ENCODE data around the gene ITGAL.

ITGAL gene

DNA sequence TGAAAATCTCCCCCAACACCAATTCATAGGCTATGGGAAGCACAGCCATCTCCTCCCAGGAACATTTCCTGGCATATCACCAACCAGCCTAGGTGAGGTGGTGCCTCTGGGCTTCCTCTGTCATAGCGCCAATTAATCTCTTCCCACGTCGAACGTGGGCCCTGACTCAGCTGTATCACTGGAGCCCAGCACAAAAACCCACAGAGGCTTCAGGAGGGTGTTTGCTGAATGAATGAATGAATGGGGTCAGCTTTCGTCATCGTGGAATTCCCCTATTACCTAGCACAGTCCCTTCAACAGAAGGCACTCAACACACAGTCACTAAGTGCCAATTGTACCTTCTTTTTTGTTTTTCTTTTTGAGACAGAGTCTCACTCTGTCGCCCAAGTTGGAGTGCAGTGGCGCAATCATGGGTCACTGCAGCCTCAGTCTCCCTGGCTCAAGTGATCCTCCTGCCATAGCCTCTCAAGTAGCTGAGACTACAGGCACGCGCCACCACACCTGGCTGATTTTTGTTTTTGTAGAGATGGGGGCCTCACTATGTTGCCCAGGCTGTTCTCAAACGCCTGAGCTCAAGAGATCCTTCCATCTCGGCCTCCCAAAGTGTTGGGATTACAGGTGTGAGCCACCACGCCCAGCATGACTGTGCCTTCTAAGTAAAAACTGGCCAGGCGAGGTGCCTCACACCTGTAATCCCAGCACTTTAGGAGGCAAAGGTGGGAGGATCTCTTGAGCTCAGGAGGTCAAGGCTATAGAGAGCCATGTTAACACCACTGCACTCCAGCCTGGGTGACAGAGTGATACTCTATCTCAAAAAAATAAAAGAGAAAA is 94.8 kb downstream of the ITGAL start:
- DNase-seq (ENCODE audit: low read depth in 2 of 2), result peak in 1 of 2 donors; percentile 52

DNA sequence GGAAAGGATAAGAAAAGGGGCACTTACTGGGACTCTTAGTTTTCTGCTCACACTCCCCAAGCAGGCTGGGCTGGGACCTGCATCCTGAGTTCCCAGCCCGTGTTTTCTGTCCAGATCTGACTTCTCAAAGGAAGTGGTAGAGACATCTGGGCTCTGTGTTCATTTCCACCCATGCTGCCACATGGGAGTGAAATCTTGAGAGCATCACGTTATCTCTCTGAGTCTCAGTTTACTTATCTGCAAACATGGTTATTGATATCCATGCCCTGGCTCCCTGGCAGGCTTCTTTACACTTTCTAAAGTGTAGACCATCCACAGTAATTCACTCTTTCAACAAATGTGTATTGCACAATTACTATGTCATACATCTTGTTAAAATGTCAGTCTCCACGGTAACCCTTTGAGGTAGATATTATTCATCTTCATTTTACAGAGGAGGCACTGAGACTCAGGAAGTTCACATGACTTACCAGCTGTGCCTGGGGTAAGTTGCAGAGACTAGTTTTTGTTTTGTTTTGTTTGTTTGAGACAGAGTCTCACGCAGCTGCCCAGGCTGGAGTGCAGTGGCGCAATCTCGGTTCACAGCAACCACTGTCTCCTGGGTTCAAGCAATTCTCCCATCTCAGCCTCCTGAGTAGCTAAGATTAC is 95.6 kb downstream of the ITGAL start:
- peak in 1 of 2 donors; percentile 22 for DNase-seq (ENCODE audit: low read depth in 2 of 2)

DNA sequence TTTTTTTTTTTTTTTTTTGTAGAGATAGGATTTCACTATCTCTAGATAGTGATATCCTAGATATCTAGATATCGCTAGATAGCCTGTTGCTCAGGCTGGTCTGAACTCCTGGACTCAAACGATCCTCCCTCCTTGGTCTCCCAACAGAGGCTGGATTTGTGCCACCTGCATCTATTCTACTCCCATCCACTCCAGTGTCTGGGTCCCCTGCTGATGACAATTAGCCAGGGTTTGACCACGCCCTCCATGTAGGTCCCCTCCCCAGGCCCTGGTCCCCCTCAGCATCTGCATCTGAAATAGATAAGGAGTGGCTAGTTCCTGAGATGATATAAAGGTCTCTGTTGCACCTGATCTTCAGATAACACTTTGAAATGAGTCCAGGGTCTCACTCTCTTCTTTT is 96.7 kb downstream of the ITGAL start:
- no peak for DNase-seq (ENCODE audit: low read depth in 2 of 2)

DNA sequence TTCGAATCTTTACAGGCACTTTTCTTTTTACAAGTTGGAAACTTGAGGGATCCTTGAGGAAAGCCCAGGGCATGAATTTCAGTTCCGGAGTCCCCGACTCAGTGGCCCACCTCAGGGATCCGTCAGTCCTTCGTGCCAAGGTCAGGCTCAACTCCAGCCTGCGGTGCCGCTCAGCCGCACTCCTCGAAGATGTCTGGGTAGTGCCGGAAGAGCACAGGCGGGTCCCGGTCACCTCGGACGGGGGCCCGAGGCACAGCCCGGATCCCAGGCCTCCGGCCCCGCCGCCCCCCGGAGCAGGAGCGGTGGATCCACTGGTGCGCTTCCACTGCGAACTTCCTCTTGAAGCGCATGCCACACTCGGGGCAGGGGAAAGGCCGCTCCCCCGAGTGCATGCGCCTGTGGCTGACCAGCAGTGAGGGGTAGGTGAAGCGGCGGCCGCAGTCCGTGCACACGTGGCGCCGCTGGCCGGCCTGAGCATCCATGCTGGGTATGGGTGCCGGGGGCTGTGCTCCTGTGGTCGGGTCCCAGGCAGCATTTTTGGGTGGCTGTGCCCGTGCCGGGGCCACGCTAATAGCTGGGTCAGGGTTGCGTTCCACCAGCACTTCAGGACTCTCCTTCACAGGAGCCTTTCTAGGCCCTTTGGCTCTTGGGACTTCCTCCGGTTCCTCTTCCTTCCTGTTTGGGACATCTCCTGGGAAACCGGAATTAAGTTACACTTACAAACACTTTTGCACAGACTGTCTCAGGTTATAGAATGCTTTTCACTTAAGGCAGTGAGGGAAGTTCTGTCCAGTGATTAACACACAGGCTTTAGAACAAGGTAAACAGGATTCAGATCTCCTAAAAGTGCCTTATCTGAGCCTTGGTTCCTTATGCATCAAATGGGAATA is 97.4 kb downstream of the ITGAL start:
- no peak for DNase-seq (ENCODE audit: low read depth in 2 of 2)

DNA sequence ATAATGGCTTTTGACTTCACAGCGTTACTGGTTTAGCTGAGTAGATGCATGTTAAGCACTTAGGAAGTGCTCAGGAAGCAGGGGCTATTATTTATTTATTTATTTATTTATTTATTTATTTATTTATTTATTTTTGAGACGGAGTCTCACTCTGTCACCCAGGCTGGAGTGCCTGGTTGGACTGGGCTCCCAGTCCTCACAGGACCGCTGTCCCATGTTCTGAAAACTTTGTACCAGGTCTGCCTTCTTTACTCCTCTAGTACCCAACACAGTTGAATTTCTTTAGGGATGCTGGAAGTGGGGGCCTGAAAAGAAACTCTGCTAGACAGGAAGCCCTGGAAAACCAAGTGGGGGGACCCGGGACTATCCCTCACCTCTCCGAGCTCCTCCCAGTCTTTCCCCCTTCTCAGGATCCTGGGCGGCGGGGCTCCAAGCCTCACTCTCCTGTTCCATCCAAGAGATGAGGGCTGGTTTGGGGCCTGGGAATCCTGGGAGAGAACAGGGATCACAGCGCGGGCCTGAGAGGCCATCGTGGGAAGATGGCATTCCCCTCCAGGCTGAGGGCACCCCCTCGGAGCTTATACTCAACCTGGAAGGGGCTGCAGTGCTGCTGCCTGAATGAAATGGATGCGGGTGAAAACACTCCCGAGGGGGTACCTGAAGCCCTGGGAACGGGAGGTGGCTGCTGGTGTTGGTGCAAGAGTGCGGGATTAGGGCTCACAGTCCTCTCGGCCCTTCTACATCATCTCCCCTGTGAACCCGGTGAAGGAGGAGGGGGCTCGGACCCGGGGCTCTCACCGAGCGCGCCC is 98.3 kb downstream of the ITGAL start:
- DNase-seq (ENCODE audit: low read depth in 2 of 2), result no peak

DNA sequence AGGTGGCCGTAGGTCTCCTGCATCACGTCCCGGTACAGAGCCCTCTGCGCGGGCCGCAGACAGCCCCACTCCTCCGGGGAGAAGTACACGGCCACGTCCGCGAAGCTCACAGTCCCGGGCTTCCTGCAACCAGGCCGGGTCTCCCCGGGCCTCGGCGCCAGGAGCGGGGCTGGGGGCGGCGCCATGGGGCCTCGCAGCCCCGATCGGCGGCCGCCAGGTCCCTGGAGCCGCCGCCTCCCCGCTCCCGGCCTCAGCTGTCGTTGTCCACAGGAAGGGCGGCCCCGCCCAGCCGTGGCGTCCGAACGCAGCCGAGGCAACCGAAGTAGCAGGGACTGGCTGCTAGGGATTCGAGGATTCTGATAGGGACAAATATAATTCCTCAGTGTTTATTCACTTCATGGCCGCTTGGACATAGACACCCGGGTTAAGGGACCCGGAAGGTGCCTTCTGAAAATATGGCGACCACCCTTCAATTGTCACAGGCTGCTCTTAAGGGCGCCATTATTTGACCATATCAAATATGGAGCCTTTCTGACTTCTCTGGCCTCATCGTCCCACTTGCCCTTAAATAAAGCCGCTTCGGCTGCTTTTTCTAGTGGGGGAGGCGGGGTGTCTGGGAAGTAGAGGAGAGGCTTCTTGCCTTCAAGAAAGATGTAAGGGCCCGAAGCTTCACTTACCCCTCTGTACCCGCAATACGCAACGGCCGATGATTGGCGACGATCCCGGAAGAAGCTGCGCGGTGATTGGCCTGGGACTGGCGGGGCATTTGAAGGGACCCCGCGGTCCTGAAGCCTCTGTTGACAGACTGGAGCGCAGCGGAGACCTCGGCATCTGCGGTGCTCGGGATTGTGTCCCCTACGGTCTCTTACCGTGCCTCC is 99.1 kb downstream of the ITGAL start, which contains the start of gene ZNF688:
TSS of gene ZNF688 (minus strand) at position 270 of the 878 bp plus-strand sequence. CDS start at position 185, 85 bp downstream.
- DNase-seq (ENCODE audit: low read depth in 2 of 2), result peak; percentile 83 to 94

All from activated CD8-positive, alpha-beta memory T cell treated with anti-CD3 and anti-CD28 coated beads for 4 hours (primary cell).